ENCODE measurements around the gene RALGAPA1.

GRCh38 chr14:35525695-35526094 is 283.4 kb downstream of the RALGAPA1 start:
- TF ChIP-seq CTCF (IDR thresholded peaks at IDR 0.05) (no peak), POLR2A (IDR thresholded peaks at IDR 0.05) (no peak), EP300 (IDR thresholded peaks at IDR 0.05) (no peak)
